HuH-7.5 (cell line): Measurements from ENCODE around the gene GNG2.

Source experiments
- DNase-seq: peaks from one replicate; pipeline ENCODE4 v3.0.0; 2011; ENCODE audit warnings: low spot score

Gene GNG2

GRCh38 chr14:51856792-51857296 lies 3.6 kb upstream of the GNG2 start:
- DNase-seq: no peak

- DNase-seq: no peak
These were observed 1.3 kb upstream of the GNG2 start for GRCh38 chr14:51859131-51859530.

GRCh38 chr14:51860825-51861499 lies 550 bp downstream of the GNG2 start:
- DNase-seq: no peak

- no peak for DNase-seq
These were observed 1.9 kb downstream of the GNG2 start for GRCh38 chr14:51862176-51862796.

GRCh38 chr14:51862860-51863259 lies 2.4 kb downstream of the GNG2 start:
- DNase-seq: no peak

- no peak for DNase-seq
These were observed 5.7 kb downstream of the GNG2 start for GRCh38 chr14:51865953-51866747.

- no peak for DNase-seq
These were observed 7.3 kb downstream of the GNG2 start for GRCh38 chr14:51867741-51868140.

- no peak for DNase-seq
These were observed 8.0 kb downstream of the GNG2 start for GRCh38 chr14:51868405-51868804.

- no peak for DNase-seq
These were observed 9.1 kb downstream of the GNG2 start for GRCh38 chr14:51869411-51870100.

GRCh38 chr14:51870606-51871005 lies 10.2 kb downstream of the GNG2 start:
- no peak for DNase-seq

- DNase-seq: no peak
These were observed 11.4 kb downstream of the GNG2 start for GRCh38 chr14:51871846-51872245.

- no peak for DNase-seq
These were observed 12.0 kb downstream of the GNG2 start for GRCh38 chr14:51872396-51872795.

- DNase-seq: no peak
These were observed 12.9 kb downstream of the GNG2 start for GRCh38 chr14:51873221-51873893.

- DNase-seq: no peak
These were observed 17.4 kb downstream of the GNG2 start for GRCh38 chr14:51877810-51878209.

GRCh38 chr14:51879170-51879569 lies 18.8 kb downstream of the GNG2 start:
- no peak for DNase-seq

- DNase-seq: no peak
These were observed 20.6 kb downstream of the GNG2 start for GRCh38 chr14:51880835-51881580.

GRCh38 chr14:51881636-51882035 lies 21.2 kb downstream of the GNG2 start:
- DNase-seq: no peak

- DNase-seq: no peak
These were observed 22.8 kb downstream of the GNG2 start for GRCh38 chr14:51883232-51883631.

GRCh38 chr14:51884086-51884927 lies 23.9 kb downstream of the GNG2 start:
- no peak for DNase-seq

GRCh38 chr14:51889851-51890250 lies 29.4 kb downstream of the GNG2 start:
- DNase-seq: no peak
